ENCODE data around the gene CRMP1. TPM values are rescaled to one million over a fixed set of nuclear protein-coding genes. Genes with fewer than 3 reads are reported as not detected.

CRMP1 gene
- total and polyA plus RNA-seq, 2 donors (not counting 3 experiments of a cell fraction or from before 2014, with no cell fraction given) = 0.06 TPM; not detected in 1

- Histone ChIP-seq H3K9me1 (replicated peaks; ENCODE audit: control insufficient read depth, extremely low read depth, insufficient read depth, low read length) (no peaks in the 10 kb centered on the region), H3K4me1 (ENCODE audit: control insufficient read depth, extremely low read depth, insufficient read depth, low read length) (no peaks in the 10 kb centered on the region), H3K9ac (replicated peaks; ENCODE audit: extremely low read depth, insufficient read depth, low read length) (no peak overlapping the region), H3K9me3 (replicated peaks; ENCODE audit: control insufficient read depth, insufficient read depth, low read length) (no peaks in the 10 kb centered on the region), H3K36me3 (ENCODE audit: control insufficient read depth in 2 of 2, extremely low read depth in 1 of 2, insufficient read depth in 2 of 2, low read length in 2 of 2) (no peaks in the 10 kb centered on the region), H3K27ac (ENCODE audit: insufficient read depth, low read depth, low read length) (no peak overlapping the region), H3K4me2 (ENCODE audit: insufficient read depth, low read length) (no peak overlapping the region), H3K79me2 (ENCODE audit: control insufficient read depth, insufficient read depth, low read length) (no peaks in the 10 kb centered on the region), H3K27me3 (ENCODE audit: control insufficient read depth in 2 of 2, insufficient read depth in 2 of 2, low read length in 2 of 2) (no peaks in the 10 kb centered on the region), H3K4me3 (replicated peaks in 1 of 3; ENCODE audit: insufficient read depth in 1 of 3, low read depth in 1 of 3, low read length in 3 of 3) (no peak overlapping the region), H4K20me1 (replicated peaks; ENCODE audit: control insufficient read depth, extremely low read depth, insufficient read depth, low read length) (no peaks in the 10 kb centered on the region), H2AFZ (ENCODE audit: low read depth, low read length) (no peak overlapping the region)
- dilution Hi-C loops (cut with MboI; ENCODE audit: extremely low pct_ligation_motif_present, low sequenced_read_pairs) (no loop called here), intact Hi-C loops (cut with micrococcal nuclease) (no loop called here)
- TF ChIP-seq GATA2 (IDR thresholded peaks at IDR 0.05; ENCODE audit: insufficient read depth, insufficient read length, low read depth, low read length) (no peak), FOS (IDR thresholded peaks at IDR 0.05; ENCODE audit: borderline replicate concordance, insufficient read depth, low read length) (no peak), MAX (IDR thresholded peaks at IDR 0.05; ENCODE audit: insufficient read depth, insufficient read length) (no peak), MYC (IDR thresholded peaks at IDR 0.05; ENCODE audit: low read depth, low read length) (no peak)
- no TSS peak for BruUV-seq (replicated peaks)
- no peak for DNase-seq (ENCODE audit: low read depth, low spot score)
- no peak for FAIRE-seq
- ChIA-PET CTCF (no interaction called here), POLR2A (no interaction called here)
Observed at GRCh38 chr4:5867866-5868265, 25.0 kb downstream of the CRMP1 start.

GRCh38 chr4:5866841-5867813 is 25.8 kb downstream of the CRMP1 start:
- FAIRE-seq (no peak), DNase-seq (ENCODE audit: low read depth, low spot score) (no peak)
- Histone ChIP-seq H3K9ac (replicated peaks; ENCODE audit: extremely low read depth, insufficient read depth, low read length) (no peak overlapping the region), H3K9me1 (replicated peaks; ENCODE audit: control insufficient read depth, extremely low read depth, insufficient read depth, low read length) (no peaks in the 10 kb centered on the region), H3K4me2 (ENCODE audit: insufficient read depth, low read length) (no peak overlapping the region), H2AFZ (ENCODE audit: low read depth, low read length) (no peak overlapping the region), H3K36me3 (ENCODE audit: control insufficient read depth in 2 of 2, extremely low read depth in 1 of 2, insufficient read depth in 2 of 2, low read length in 2 of 2) (no peaks in the 10 kb centered on the region), H3K79me2 (ENCODE audit: control insufficient read depth, insufficient read depth, low read length) (no peaks in the 10 kb centered on the region), H3K27ac (ENCODE audit: insufficient read depth, low read depth, low read length) (no peak overlapping the region), H3K27me3 (ENCODE audit: control insufficient read depth in 2 of 2, insufficient read depth in 2 of 2, low read length in 2 of 2) (no peaks in the 10 kb centered on the region), H4K20me1 (replicated peaks; ENCODE audit: control insufficient read depth, extremely low read depth, insufficient read depth, low read length) (no peaks in the 10 kb centered on the region), H3K4me3 (replicated peaks in 1 of 3; ENCODE audit: insufficient read depth in 1 of 3, low read depth in 1 of 3, low read length in 3 of 3) (no peak overlapping the region), H3K4me1 (ENCODE audit: control insufficient read depth, extremely low read depth, insufficient read depth, low read length) (no peaks in the 10 kb centered on the region), H3K9me3 (replicated peaks; ENCODE audit: control insufficient read depth, insufficient read depth, low read length) (no peaks in the 10 kb centered on the region)
- no TSS peak for BruUV-seq (replicated peaks)
- dilution Hi-C loops (cut with MboI; ENCODE audit: extremely low pct_ligation_motif_present, low sequenced_read_pairs) (no loop called here), intact Hi-C loops (cut with micrococcal nuclease) (no loop called here)
- TF ChIP-seq EZH2 (IDR thresholded peaks at IDR 0.05; ENCODE audit: borderline replicate concordance, low read depth, low read length, severe bottlenecking) = no peak
- no peak for TF ChIP-seq POLR2AphosphoS5 (IDR thresholded peaks at IDR 0.05; ENCODE audit: insufficient read depth, low read depth, low read length)
- TF ChIP-seq CTCF (IDR thresholded peaks at IDR 0.05; ENCODE audit: extremely low read depth in 1 of 2, insufficient read depth in 1 of 2, low read depth in 1 of 2, low read length in 2 of 2) = no peak
- TF ChIP-seq GATA2 (IDR thresholded peaks at IDR 0.05; ENCODE audit: insufficient read depth, insufficient read length, low read depth, low read length) = no peak
- no peak for TF ChIP-seq MYC (IDR thresholded peaks at IDR 0.05; ENCODE audit: low read depth, low read length)
- TF ChIP-seq JUN (IDR thresholded peaks at IDR 0.05; ENCODE audit: borderline replicate concordance, insufficient read depth, insufficient read length, low read depth) = no peak
- TF ChIP-seq MAX (IDR thresholded peaks at IDR 0.05; ENCODE audit: insufficient read depth, insufficient read length) = no peak
- no peak for TF ChIP-seq FOS (IDR thresholded peaks at IDR 0.05; ENCODE audit: borderline replicate concordance, insufficient read depth, low read length)
- TF ChIP-seq POLR2A (IDR thresholded peaks at IDR 0.05; ENCODE audit: low read depth, low read length) = no peak
- CTCF ChIA-PET = no interaction called here
- POLR2A ChIA-PET = no interaction called here
